Measurements from ENCODE around the gene HEYL. TPM values are rescaled to one million over a fixed set of nuclear protein-coding genes. Genes with fewer than 3 reads are reported as not detected.

Gene HEYL
- total RNA-seq, 4 donors from 2014 or later = 9.3 to 17.0 (median 11.5) TPM

Other genes starting within 250 kb of the HEYL start
- gene BMP8A, start 148.0 kb downstream of the HEYL start, total RNA-seq = 100 to 1,000 TPM in 3 of 4 donors, 10 to 100 TPM in 1; 58.5 to 386 (median 270) TPM
- 100 to 1,000 TPM in 3 of 4 donors, 10 to 100 TPM in 1; 81.1 to 143 (median 107) TPM for gene PABPC4, start 62.9 kb downstream of the HEYL start, total RNA-seq
- gene NT5C1A, start 32.5 kb upstream of the HEYL start, total RNA-seq = under 1 TPM in 2 of 4 donors, not detected in 2; 0.33 to 0.73 TPM
- under 1 TPM; 0.11 to 0.83 (median 0.29) TPM for gene HPCAL4, start 51.8 kb upstream of the HEYL start, total RNA-seq
- gene PPIE, start 99.2 kb upstream of the HEYL start, total RNA-seq = 10 to 100 TPM; 47.1 to 52.7 (median 50.9) TPM
- 1 to 10 TPM; 2.6 to 8.2 (median 3.5) TPM for gene OXCT2, start 131.7 kb upstream of the HEYL start, total RNA-seq
- 10 to 100 TPM in 1 of 4 donors, 1 to 10 TPM in 3; 6.6 to 15.4 (median 8.1) TPM for gene BMP8B, start 149.2 kb upstream of the HEYL start, total RNA-seq
- 10 to 100 TPM; 22.6 to 35.2 (median 25.3) TPM for gene TRIT1, start 243.9 kb upstream of the HEYL start, total RNA-seq

Data from thyroid gland (tissue), 4 donors.